DMS 273 (cell line): ENCODE data around the gene MYO1D.
"Not testable (repeated sequence)": the region's sequence is repeated elsewhere in the genome, so short reads cannot be mapped to it uniquely, and the experiment has no call there.

Experiments
- DNase-seq: peaks from one replicate; lab custom pipeline; 2025; ENCODE audit not compliant: unreplicated experiment; lab: John Stamatoyannopoulos, UW

The MYO1D gene

DNA sequence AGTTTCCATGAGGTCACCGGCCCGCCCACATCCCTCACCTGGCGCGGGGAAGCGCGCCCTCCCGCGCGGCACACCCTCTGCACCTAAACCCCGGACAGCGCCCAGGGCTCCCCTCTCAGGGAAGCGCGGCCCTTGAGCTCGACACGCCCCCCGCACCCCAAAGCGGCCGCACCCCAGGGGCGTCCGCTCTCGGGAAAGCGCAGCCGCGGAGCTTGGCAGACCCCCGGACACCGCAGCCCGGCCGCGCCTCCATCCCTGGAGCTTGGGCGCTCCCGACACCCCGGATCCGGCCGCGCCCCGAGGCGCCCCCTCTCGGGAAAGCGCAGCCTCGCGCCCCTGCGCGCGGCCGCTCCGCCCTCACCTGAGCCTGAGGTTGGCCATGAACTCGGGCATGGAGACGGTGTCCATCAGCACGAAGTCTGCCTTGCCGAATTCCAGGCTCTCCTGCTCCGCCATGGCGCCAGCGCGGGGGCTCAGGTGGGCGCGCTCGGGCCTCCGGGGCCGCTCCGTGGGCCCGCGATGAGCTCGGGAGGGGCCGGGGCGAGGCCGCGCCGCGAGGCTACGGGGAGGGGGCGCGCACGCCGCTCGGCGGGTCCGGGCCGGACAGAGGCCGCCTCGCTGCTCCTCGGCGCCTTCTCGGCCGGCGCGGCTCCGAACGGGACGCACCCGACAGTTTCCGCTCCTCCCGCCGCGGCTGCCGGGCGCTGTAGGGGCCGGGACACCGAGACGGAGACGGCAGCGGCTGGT is at the start of gene MYO1D:
Gene MYO1D (minus strand): TSS at position 708 of the 747 bp plus-strand sequence. CDS start 252 bp downstream, at position 456.
- DNase-seq: peak; percentile 78

DNA sequence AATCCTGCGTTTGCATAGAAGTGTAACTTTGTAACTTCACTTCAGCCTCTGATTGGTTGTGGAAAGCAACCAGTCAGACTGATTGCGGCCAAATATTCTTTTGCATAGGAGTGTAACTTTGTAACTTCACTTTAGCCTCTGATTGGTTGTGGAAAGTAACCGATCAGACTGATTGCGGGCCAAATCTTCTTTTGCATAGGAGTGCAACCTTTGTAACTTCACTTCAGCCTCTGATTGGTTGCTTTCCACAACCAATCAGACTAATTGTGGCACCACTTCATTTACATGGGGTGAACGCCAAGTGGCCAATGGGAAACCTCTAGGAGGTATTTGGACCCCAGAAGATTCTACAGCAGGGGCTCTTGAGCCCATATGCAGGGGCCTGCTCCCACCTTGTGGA is 49.3 kb upstream of the MYO1D start:
- no peak for DNase-seq

GRCh38 chr17:32923905-32924304 is 47.0 kb upstream of the MYO1D start:
- not testable (repeated sequence) for DNase-seq

DNA sequence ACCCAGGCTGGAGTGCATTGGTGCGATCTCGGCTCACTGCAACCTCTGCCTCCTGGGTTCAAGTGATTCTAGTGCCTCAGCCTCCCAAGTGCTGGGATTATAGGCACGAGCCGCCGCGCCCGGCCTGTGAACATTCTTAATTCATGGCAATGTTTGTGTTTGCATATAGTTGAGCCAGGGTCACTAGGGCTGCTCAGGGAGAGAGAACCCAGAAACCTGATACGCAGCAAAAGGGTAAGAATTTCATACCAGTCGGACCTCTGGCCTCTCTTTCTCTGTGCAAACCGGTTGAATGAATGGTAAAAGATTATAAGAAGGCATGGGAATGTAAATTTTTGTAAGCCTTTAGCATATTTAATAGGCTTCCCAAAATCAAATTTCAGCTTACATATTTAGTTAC is 44.1 kb upstream of the MYO1D start:
- no peak for DNase-seq

DNA sequence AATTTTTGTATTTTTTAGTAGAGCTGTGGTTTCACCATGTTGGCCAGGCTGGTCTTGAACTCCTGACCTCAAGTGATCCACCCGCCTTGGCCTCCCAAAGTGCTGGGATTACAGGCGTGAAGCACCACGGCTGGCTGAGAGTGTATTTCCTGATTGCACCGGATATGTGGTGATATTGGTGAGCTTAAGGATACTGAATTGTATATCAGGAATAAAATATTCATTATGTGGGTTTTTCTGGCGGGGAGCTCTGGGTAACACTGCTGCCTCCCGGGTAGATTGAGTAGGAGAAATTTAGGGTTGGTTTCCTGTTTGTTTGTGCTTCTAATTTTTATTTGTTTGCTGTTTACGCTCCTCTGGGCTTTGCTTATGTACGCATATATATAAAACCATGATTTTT is 43.4 kb upstream of the MYO1D start:
- DNase-seq: no peak

DNA sequence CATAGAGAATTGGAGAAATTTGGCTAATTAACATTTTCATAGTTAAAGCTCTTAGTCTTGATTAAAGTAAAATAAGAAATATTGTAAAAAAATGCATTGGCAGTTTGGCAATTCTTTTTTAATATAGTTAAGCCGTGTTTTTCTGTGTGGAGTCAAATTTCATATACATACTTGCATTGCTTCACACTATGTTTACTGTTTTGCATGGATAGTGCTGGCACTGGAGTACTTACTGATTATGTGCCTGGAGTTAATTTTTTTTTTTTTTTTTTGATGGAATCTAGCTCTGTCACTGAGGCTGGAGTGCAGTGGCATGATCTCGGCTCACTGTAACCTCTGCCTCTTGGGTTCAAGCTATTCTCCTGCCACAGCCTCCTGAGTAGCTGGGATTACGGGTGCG is 43.0 kb upstream of the MYO1D start:
- DNase-seq: not testable (repeated sequence)

DNA sequence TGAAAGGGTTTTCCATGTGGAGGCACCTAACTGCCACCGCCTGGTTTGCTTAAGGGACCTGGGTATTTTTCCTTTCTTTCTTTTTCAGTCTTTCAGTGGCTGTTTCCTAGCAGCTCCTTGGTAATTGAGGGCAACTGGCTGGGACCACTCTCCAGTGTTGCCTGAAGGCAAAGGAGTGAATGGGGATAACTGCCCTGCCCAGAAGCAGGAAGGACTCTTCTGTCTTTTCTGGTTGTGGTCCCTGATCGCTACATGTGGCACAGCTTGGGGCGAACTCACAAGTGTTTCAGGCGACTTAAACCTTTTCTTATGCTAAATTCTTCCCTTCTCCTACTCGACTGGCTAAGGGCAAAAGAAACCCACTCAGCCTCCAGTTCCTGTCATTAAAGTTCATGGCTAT is 40.9 kb upstream of the MYO1D start:
- no peak for DNase-seq

GRCh38 chr17:32917081-32917480 is 40.2 kb upstream of the MYO1D start:
- no peak for DNase-seq

DNA sequence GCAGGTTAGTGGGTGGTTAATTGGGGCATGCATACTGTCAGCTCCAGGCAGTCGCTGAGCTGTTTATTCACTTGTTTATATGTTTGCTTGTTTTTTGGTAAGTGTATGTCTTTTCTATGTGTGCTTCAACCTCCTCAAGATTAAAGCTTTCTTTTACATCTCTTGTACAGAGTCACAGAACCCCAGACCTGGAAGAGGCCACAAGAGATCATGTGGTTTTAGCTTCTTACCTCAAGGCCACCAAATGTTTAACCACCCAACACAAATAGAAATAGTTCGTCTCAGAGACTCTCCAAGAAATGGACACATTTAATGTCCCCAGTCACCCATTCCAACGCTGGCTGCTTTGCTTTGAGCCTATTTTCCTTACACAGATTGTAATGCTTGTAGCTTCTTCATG is 39.2 kb upstream of the MYO1D start:
- no peak for DNase-seq

- DNase-seq: no peak
Measured at GRCh38 chr17:32915245-32915644, 38.3 kb upstream of the MYO1D start.

GRCh38 chr17:32914181-32914580 is 37.3 kb upstream of the MYO1D start:
- no peak for DNase-seq

GRCh38 chr17:32913593-32913992 is 36.7 kb upstream of the MYO1D start:
- DNase-seq: no peak

DNA sequence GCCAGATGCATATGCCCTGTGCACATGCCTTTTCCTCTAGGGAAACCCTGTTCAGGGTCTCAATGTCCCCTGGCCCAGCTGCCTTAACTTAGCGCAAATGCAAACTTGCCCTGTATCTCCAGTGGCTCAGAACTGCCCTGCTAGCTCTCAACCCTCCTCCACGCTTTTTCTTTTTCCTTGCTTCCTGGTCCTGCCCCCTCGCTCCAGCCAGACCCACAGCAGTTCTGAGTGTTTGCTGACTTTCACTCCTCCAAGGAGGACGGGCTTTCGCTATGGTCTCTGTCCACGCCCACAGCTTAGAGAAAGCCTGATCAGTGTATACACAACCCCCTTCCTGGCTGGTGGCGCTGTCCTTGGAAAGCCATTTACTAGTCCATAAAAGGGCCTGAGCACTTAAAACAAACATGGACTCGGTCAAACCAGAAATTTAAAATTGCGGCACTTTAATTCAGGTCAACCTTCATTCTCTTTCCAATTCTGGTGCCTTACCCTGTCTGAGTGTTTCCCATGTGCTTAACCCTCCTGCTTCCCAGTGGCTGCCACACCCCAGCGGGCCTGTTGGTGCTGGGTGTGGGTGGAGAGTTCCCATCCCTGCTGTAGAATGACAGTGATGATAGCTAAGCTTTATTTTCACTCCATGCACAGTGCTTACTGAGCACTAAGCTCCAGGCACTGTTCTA is 35.4 kb upstream of the MYO1D start:
- no peak for DNase-seq

GRCh38 chr17:32910769-32911168 is 33.8 kb upstream of the MYO1D start:
- no peak for DNase-seq

- peak; percentile 84 for DNase-seq
Measured at GRCh38 chr17:32909787-32910369, 33.0 kb upstream of the MYO1D start.

DNA sequence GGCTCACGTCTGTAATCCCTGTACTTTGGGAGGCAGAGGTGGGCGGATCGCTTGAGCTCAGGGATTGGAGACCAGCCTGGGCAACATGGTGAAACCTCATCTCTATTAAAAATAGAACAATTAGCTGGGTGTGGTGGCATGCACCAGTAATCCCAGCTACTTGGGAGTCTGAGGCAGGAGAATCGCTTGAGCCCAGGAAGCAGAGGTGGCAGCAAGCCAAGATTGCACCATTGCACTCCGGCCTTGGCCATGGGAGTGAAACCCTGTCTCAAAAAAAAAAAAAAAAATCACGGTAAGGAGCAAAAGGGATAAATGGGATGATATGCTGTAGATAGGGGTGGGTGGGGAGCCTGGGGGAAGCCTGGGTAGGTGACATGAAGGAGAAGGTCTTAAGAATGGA is 30.7 kb upstream of the MYO1D start:
- no peak for DNase-seq

DNA sequence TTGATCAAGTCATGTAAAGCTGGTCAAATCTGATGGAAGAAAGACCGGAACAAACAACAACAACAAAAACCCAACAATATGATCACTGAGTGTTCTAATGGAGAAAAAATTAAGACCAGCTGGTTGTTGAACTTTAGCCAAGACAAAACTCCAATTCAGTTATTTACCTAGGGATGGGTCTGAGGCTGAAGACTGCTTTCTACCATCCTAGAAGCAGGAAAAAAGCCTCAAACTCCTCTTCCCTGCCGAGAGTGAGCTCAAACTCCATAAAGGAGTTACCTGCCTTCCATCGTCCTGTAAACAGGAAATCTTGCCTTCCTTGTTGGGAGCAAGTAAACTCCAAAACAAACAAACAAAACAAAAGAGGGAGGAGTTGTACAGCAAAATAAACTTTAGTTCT is 28.0 kb upstream of the MYO1D start:
- DNase-seq: no peak

DNA sequence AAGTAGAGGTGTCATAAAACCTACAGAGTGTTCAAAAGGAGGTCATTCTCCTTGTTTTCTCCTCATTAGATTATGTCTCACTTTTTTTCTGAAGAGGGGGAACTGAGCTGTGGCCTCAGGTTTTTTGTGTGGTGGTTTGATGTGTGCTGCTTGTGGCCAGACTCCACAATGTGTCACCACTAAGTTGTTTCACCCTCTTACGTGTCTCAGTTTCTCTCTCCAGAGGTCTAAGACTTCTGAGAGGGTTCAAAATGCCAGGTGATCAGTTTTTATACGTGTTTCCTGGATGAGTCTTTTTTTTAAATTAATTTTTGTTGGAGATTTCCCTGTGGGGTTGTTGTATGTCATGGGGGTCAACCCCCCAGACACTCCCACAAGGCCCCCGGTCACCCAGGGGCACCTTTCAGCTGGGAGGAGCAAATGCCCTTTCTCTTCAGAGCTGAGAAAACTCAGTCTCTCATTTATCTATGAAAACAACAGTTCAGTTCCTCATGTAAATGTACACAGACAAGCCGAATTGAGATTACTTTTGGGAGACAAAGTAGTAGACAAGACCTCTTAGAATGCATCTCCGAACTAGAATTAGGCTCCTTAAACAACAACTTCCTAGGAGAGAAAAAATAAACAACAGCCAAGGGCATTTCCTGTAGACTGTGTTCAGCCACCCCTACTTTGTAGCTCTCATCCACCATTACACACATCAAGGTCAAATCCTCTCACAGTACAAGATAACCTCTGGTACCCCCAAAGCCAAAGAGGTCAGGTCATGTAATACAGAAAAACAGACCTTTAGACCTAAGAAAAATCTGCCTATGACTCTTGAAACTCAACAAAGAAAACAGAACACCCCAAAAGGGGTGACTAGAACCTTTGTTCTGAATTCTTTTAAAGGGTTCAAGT is 27.1 kb upstream of the MYO1D start:
- no peak for DNase-seq

- no peak for DNase-seq
Measured at GRCh38 chr17:32901743-32902142, 24.8 kb upstream of the MYO1D start.

DNA sequence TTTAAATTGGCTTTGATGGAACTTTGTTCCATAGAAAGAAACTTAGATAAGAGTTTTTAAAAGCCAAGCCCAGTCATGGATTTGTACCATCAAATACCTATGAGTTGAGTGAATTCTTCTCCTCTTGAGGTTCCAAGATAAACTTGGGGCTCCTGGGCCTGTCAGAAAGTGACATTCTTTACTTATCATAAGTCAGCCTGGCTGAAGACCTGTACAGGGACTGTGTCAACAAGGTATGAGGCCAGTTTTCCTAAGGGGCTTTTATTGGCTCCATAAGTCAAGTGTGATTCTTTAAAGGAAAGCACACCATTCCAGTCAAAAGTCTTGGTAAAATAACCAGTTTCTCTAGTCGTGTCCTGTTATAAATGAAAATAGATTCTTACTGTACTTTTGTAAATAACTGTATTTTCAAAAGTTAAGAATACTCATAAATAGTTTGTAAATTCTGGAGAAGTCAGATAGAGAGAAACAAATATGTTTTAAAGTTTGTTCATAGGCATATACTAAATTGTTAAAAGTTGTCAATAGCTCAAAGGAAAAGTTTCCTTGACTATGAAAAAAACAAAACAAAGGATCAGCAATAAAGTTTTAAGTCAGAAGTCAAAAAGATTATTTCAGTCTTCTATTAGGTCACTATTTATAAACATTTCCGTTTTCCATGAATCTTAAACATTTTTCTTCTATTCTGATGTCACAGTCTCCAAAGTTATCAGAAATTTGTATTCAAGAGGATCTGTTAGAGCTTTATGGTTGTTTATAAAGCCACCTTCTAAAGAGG is 22.5 kb upstream of the MYO1D start:
- no peak for DNase-seq
